ENCODE results near the gene CCDC180.
"Not testable (repeated sequence)": the region's sequence is repeated elsewhere in the genome, so short reads cannot be mapped to it uniquely, and the experiment has no call there.

CCDC180 gene

DNA sequence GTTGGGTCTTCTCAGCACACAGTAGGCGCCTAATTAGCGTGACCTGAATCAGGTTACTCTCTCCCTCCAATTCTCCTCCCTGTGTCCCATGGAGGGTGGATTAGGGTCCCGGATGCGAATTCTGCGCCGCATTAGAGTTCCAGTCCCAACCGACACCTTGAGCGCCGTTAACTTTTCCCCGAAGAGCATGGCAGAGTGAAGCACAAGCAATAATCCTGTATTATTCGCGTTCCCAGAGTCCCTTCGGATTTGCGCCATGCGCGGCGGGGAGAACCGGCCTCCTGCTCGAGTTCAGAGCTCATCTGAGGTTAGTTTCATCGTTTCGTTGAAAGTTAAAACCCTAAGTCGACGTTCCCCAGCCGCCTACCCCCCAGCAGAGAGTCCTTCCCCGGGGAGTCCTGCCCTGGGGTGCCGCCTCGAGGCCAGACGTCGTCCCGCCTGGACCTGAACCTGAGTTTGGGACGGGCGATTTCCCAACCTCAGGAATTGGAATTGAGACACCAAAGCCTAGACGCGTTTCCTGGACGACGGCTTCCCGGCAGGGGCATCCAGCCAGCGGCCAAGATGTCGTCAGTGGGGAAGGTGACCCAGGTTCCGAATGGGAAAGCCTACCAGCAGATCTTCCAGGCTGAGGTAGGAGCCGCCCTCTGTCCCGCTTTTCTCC lies at the start of gene CCDC180:
TSS of gene CCDC180 (plus strand) at position 160 of the 664 bp plus-strand sequence. CDS start at position 565, 405 bp downstream.
- no peak for DNase-seq (ENCODE audit: low spot score)

DNA sequence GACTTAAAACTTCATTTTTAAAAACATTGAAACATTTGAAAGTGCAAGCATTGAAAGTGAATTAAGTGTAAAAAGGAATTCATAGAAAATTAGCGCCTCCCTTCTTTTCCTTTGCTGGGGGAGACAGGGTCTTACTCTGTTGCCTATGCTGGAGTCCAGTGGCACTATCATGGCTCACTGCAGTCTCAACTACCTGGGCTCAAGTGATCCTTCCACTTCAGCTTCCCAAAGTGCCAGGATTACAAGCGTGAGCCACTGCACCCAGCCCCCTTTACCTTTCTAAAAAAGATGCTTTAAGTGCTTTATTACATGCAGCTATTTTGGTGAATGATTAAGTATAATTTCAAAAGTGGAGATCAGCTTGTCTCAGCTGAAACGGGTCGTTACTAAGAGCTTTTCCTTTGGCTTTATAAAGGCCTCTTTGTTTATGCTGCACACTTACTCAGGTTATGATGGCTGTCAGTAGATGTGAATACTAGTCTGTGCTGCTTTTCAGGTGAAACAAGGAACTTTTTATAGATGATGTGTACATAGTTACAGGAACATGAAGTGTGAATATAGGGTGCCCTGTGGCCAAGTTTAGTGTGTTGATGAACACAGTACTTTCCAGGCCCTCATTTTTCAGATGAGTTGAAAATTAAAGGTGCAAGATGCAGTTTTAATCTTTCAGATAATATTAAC lies 47.5 kb upstream of the CCDC180 start:
- not testable (repeated sequence) for DNase-seq (ENCODE audit: low spot score)

DNA sequence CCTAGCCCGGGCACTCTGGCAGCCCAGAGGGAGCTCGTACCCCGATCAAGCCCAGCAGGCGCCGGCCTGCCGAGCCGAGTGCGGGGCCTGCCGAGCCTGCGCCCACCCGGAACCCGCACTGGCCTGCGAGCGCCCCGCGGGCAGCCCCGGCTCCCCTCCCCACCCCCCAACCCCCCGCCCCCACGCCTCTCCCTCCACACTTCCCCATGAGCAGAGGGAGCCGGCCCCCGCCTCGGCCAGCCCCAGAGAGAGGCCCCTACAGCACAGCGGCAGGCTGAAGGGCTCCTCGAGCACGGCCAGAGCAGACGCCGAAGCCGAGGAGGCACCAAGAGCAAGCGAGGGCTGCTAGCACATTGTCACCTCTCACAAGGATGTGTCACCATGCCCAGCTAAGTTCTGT lies 36.2 kb upstream of the CCDC180 start:
- no peak for DNase-seq (ENCODE audit: low spot score)

DNA sequence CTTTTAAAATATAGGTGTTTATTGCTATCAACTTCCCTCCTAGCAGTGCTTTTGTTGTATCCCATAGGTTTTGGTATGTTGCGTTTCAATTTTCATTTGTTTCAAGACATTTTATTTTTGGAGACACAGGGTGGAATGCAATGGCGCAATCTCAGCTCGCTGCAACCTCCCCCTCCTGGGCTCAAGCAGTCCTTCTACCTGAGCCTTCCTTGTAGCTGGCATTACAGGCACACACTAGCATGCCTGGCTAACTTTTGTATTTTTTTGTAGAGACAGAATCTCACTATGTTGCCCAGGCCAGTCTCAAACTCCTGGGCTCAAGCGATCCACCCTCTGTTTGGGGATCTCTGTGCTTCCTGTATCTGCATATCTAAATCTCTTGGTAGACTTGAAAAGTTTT lies 35.4 kb upstream of the CCDC180 start:
- DNase-seq (ENCODE audit: low spot score): no peak

DNA sequence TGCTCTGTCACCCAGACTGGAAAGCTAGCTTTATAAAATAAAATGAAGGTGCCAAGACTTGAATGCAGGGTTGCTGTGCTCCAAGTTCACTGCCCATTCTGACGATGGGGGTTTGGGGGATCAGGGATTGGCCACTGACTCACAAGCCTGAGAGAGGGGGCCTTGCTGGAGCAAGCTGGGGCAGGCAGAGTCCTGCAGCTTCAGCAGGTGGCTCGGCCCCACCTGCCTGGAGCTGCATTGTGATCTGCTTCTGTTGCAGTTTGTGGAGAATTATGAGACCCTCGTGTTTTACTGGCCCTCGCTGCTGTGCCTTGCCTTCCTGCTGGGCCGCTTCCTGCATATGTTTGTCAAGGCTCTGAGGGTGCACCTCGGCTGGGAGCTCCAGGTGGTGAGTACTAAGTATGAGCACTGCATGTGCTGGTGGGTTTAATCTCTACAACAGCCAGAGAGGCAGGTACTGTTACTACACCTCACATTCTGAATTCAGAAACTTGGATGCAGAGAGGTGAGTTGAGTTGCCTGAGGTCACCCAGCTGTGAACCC lies 31.1 kb upstream of the CCDC180 start:
- no peak for DNase-seq (ENCODE audit: low spot score)

DNA sequence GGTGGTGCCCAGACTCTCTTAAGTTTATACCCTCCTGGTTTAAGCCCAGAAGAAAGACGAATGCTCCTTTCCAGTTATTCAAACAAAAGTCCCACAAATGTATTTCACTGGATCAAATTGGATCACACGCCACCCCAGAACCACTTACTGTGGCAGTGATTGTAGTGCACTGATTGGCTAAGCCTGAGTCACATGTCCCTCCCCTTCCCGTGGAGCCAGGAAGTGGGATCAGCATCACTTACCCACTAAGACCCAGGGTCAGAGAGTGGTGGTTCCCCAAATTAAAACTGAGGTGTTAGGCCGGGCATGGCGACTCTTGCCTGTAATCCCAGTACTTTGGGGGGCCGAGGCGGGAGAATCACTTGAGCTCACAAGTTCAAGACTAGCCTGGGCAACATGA lies 29.5 kb upstream of the CCDC180 start:
- no peak for DNase-seq (ENCODE audit: low spot score)

DNA sequence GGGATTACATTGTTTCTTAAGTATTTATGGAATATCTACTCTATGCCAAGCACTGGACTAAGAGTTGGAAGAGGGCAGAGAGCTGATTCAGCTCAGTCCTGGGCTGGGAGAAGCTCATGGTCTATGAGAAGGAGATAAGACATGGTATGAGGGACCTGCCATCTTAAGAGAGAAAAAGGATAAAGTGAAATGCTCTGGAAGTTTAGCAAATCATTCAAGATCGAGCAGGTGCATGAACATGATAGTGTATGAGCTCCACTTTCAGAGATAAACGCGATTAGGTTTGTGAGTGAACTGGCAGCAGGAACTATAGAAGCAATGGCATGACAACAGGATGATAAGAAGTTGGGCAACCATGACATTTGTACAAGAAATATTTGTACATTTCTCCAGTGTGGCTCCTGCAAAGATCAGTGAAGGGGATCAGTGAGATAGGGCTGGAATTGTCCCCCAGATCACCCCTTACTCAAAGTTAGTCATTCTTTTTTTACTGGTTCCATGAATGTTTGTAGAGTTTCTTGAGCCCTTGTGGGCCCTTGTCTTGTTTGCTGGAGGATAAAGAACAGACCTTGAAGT lies 26.6 kb upstream of the CCDC180 start:
- no peak for DNase-seq (ENCODE audit: low spot score)

DNA sequence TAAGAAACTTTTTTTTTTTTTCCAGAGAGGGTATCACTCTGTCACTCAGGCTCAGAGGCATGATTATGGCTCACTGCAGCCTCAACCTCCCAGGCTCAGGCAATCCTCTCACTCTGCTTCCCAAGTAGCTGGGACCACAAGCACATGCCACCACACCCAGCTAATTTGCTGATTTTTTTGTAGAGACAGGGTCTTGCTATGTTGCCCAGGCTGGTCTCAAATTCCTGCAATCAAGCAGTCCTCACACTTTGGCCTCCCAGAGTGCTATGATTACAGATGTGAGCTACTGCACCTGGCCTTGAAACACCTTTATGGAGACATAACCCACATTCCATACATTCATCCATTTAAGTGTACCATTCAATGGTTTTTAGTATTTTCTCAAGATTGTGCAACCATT lies 23.7 kb upstream of the CCDC180 start:
- DNase-seq (ENCODE audit: low spot score): no peak

DNA sequence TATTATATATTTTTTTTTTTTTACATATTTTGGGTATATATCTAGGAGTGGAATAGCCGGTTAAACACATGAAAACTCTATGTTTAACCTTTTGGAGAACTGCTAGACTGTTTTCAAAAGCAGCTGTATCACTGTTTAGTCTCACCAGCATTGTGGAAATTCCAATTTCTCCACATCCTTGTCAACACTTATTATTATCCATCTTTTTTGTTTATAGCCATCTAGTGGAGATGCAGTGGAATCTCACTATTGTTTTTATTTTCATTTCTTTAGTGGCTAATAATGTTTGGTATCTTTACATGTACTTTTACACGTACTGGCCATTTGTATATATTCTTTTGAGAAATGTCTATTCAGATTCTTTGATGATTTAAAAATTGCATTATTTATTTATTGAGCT lies 22.7 kb upstream of the CCDC180 start:
- DNase-seq (ENCODE audit: low spot score): no peak

DNA sequence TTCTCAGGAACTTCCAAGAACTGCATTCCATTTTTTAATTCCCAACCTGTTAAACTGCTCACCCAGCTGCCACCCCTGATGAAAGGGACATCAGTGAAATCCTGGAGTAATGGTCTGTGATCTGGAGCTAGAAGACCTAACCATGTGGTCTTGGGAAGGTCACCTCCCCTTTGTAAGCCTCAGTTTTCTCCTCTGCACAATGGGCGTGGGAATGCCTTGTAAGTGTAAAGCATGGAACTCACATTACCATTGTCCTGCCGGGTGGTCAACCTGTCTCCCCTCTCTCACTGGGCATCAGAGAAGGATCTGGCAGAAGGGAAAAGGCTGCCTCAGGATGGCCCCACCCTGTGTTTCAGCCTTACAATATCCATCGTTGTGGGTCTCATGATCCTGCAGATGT lies 15.3 kb upstream of the CCDC180 start:
- no peak for DNase-seq (ENCODE audit: low spot score)

DNA sequence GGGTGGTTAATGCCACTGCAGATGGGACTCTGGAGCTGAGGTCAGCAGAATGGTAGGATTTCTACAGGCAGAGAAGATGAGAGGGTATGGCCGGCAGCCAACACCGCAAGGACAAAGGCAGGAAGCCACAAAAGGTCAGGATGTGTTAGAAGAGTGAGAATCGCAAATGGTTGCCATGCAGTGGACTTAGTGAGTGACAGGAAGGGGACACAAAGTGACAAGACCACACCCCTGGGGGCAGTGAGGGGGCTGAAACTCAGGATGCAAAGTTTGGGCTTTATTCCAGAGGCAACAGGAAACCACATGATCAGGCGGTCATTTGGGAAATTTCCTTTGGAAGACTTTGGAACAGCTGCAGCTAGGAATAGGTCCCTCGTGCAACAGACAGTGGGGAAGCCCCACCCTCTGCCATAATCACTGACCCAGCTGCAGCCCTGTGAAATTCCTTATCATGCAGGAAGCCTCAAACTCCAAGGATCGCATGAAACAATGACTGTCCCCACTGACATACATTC lies 14.2 kb upstream of the CCDC180 start:
- no peak for DNase-seq (ENCODE audit: low spot score)

DNA sequence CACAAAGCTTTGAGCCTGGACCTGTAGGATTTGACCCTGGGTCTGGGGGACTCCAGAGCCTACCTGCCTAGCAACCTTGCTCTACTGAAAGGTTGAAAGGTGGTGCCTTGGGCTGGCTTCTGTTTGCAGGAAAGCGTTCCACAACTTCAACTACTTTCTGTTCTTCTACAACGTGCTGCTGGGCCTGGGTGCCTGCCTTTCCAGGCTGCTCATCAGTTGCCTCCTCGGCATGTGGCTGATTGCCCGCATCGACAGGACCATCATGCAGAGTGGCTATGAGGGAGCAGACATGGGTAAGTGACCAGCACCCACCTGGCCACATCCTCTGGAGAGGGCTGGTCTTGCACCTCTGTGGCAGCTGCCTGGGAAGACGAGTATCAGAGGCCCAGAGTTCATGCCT lies 13.6 kb upstream of the CCDC180 start:
- DNase-seq (ENCODE audit: low spot score): no peak

DNA sequence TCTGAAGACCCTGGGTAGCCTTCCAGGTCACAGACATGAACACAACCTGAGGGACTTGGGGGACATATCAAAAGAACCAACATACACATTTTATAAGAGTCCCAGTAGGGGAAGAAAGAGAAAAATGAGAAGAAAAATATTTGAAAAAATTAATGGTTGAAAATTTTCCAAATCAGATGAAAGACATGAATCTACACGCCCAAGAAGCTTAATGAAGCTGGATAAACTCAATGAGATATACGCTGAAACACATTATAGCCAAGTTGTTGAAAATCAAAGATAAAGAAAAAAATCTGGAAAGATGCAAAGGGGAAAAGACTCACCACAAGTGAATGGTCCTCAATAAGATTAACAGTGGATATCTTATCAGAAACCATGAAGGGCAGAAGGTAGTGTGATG lies 9.6 kb upstream of the CCDC180 start:
- DNase-seq (ENCODE audit: low spot score): no peak

DNA sequence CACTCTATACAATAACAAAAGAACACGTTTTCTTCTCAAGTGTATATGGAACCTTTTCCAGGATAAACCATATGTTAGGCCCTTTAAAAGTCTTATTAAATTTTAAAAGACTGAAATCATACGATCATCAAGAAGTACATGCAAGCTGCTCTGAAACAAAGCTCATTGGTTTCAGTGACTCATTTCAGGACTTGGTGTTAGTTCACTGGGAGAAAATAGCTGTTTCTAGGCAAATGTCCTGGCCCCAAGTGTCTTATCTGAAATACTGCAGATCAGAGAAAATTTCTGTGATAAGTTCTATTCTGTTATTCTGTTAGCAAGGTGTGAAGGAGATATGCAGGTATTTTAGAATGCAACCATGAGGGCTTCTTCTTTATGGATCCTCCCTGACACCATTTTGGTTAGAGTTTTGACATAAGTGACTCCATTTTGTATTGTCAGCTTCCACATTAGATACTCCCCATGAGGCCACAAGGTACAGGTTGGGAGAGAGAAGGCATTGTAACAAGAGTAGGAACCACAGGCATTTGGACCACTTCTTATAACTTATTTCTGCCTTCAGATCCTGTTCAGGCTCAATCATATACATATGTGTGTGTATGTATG lies 7.5 kb upstream of the CCDC180 start:
- no peak for DNase-seq (ENCODE audit: low spot score)

DNA sequence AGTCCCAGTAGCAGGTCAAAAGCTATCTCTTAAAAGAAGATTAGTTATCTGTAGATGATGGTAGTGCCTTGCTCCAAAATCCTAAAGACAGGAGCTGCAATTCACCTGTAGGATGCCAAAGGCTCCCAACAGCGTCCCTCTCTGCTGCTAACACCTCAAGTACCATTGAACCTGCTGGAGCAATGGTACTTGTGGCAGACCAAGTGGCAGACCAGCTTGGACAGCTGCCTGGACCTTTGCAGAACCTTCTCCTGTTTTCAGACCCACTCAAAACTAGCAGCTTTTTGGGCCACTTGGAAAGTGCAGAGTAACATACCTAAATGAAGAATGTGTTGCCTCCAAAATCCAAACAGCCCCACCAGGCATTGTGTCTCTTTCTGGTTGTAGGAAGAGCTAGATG lies 6.9 kb upstream of the CCDC180 start:
- DNase-seq (ENCODE audit: low spot score): no peak

DNA sequence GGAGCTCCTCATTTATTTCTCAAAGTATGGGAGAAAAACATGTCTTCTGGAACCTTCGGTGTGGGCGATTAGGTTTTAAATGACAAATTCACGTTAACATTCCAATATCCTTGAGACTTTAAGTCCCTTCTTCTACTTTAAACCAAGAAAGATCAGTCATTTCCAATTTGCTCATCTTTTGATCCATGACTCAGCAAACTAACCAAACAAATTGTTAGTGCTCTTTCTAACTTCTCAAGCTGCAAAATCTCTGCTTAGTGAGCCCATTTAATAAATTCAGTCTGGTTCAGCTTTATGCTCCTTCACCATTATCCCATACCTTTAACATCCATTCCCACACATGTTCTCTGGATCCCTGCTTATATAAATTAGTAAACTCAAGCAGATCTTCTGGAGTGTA lies 5.5 kb upstream of the CCDC180 start:
- no peak for DNase-seq (ENCODE audit: low spot score)

DNA sequence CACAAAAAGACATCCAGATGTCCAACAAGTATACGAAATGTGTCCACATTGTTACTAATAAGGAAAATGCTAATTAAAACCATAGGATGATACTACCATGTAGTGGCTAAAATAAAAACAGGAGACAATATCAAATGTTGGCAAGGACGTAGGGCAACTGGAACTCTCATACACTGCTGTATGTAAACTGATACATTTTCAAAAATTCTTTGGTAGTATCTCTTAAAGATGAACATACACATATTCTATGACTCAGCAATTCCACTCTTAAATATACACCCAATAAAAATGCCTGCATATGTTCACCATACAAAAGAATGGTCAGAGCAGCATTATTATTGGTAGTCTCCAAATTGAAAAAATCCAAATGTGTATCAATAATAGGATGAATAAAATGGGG lies 2.9 kb upstream of the CCDC180 start:
- DNase-seq (ENCODE audit: low spot score): no peak

DNA sequence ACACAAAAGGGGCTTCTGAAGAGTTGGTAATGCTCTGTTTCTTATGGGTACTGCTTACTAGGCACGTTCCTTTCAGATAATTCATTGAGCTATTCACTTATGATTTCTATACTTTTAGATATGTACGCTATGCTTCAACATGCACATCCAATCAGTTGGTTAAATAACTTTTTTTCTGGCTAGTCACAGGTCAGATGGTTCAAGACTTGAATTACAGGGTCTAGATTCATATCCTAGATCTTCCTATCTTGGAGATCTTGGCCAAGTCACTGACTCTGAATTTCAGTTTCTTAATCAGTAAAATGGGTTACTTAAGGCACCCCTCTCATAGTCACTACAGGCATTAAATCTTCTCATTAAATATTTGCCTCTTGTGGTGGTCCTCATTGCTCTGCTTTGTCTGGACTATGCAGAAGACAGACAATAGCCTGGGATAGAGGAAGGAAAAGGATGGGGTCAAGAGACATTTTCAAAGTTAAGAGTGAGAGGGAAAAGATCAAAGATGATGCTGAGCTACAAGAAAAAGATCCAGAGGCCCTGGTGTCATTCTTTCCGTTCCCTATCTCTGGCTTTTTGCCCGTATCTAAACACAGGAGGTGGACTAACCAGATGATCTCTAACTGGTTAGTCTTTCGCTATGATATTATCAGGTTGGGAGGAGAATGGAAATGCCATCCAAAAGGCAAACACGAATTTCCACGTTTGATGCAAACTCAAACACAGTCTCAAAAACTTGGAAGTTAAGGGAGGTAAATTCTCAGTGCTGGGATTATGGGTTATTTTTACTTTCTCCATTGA lies 1.8 kb upstream of the CCDC180 start:
- DNase-seq (ENCODE audit: low spot score): no peak

DNA sequence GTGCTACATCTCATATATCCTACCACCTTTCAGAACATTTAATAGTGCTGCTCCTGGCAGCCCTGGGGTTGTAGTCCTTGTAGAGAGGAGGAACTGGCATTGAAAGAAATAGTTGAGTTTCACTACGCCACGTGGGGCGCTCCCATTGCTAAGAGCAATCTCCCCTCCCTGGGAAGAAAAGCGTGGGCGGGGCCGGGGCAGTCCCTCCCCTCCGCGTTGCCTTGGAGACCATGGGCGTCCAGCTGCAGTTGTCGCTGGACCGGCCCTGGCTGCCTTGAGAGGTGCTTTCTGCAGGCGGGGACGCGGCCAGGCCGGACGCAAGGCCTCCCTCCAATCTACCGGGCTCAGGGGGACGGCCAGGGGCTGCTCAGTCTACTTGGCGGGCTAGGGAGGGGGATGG lies 368 bp upstream of the CCDC180 start:
- peak; percentile 47 for DNase-seq (ENCODE audit: low spot score)

DNA sequence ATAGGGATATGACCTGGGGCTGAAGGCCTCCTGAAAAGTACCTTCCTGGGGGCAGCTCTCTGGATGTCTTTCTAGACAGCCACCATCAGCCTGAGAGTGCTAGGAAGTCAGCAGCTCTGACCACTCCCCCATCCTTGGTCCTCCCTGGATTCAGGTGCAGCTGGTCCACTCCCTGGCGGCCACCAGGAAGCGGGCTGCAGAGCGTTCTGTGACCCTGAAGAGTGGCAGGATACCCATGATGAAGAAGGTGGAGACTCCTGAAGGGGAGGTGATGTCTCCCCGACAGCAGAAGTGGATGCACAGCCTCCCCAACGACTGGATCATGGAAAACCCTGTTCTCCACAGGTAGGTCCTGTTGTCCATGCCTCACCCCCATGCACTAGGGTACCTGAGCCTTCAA lies 1.8 kb downstream of the CCDC180 start:
- DNase-seq (ENCODE audit: low spot score): no peak

DNA sequence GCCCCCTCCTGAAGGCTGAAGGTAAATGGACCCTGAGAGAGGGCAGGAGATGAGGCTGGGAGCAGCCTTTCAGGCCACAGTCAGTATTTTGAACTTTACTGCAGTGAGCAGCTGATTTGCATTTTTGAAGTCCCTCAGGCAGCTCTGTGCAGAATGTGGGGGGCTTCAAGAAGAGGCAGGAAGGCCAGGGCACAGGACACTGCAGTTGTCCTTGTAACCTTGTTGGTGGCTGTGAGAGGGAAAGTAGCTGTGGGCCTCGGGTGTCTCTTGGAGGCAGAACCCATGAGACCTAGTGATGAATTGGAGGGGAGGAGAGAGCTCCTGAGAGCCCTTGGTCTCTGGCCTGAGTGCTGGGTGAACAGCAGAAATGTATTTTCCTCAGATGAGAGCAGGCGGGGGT lies 2.6 kb downstream of the CCDC180 start:
- no peak for DNase-seq (ENCODE audit: low spot score)

DNA sequence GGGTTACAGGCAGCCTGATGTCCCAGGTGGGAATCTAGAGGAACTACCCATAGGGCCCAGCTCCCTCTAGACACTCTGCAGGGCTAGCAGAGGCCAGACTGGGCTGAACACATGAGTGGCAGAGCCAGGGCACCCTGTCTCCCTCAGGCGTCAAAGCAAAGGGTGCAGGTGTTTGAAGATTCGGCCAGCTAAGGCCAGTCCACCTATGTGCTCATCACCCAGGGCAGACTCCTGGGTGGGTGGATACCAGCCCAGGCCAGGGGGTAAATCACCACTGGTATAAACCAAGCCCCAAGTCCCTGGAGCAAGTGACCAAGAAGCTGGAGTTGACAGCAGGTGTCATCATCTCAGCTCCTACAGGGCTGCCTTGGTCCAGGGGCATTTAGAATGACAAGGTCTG lies 3.4 kb downstream of the CCDC180 start:
- no peak for DNase-seq (ENCODE audit: low spot score)

Measured in putamen (tissue), 1 donor.